Measurements from ENCODE around the gene DUSP1. TPM values are rescaled to one million over a fixed set of nuclear protein-coding genes. Genes with fewer than 3 reads are reported as not detected.

DUSP1 gene
- total RNA-seq, 1 donor from 2014 or later, result 49.9 TPM

DNA sequence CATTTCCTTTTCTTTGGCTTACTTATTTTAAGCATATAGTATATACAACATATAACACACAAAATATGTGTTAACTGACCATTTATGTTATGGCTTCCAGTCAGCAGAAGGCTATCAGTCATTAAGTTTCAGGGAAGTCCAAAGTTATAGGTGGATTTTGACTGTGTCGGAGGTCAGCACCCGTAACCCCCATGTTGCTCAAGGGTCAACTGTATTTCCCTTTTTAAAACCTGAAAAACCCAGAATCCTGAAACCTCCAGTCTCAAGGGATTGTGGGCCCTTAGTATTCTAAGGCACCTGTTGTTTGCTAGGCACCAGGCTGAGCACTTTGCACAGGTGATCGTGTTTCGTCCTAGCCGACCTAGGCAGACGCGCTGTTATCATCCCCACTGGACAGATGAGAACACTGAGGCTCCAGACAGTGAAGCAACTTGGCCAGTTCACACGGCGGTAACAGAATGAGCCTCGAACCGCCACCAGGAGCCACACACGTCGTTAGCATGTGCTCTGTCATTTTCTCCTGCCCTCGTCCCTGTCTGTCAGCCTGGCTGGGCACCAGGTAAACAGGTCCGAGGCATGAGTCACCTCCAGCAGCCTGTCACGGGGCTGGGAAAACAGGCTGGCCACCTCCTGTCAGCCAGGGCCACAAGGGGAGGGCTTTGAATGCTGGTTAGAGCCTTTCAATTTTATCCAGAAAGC, 39.9 kb downstream of the DUSP1 start:
- no peak for DNase-seq (ENCODE audit: low spot score)
- intact Hi-C loops (cut with DNase I), result no loop called here

- intact Hi-C loops (cut with DNase I), result no loop called here
- no peak for DNase-seq (ENCODE audit: low spot score)
Measured at GRCh38 chr5:172730222-172730621, 40.8 kb downstream of the DUSP1 start.

DNA sequence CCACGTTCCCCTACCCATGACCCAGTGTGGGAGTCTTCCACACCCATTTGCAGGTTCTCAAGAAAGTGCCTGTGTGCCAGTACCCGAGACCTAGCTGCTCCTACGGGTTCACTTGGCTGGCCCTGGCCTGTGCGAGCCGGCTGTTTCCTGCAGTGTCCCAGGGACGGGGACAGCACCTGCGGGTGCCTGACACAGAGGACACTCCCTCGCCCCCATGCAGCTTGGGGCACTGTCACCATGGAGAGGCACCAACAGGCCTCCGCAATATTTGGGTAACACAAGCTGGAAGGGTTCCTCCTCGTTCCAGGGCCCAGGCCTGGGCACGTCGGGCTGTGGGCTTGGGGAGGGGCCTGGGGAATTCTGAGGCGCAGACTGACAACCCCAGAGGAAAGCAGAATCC, 41.4 kb downstream of the DUSP1 start:
- intact Hi-C loops (cut with DNase I), result no loop called here
- no peak for DNase-seq (ENCODE audit: low spot score)

DNA sequence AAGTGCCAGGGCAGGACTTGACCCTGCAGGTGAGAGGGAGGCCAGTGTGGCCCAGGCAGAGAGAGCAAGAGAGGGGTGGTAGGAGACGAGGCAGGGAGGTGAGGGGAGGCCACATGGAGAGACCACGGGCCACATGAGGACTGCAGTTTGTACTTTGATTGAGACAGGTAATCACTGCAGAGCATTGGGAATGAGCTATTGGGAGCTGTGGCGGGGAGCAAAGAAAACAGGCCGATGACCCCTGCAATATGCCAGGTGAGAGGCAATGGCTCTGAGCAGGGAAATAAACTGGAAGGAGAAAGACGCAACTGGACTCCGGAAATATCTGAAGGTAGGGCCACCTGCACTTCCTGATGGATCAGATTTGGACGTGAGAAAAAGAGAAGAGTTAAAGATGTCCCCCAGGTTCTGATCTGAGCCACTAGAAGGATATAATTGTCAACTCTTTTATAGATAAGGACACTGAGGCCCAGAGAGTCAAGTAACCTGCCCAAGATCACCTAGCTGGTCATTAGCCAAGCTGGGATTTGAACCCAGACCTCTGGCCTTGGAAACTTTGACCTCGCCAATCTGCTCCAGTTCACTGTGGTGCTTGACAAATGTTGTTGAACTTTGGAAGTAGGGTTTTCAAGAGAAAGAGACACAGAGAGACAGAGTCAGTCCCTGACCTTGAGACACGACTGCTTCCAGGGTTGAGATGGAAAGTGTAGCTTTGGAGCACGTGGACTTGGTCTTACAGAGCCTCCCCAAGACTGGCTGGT, 42.3 kb downstream of the DUSP1 start:
- no peak for DNase-seq (ENCODE audit: low spot score)
- intact Hi-C loops (cut with DNase I), result no loop called here

DNA sequence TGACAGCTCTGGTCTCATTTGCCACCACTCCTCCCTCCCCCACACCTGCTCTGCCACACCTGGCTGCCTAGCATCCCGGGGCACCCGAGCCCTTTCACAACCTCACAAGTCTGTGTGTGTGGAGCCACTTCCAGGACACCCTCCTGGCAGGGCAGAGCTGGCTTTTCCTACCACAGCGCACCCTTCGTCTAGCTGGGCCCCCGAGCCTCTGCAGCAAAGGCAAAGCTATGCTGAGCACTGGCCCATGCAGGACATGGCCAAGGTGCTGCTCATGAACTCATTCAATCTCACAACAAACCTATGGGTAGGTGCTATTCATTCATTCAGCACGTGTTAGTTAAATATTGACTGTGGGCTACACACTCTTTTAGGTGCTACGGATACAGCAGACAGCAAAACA, 43.4 kb downstream of the DUSP1 start:
- intact Hi-C loops (cut with DNase I), result no loop called here
- DNase-seq (ENCODE audit: low spot score), result no peak

GRCh38 chr5:172726966-172727365, 44.0 kb downstream of the DUSP1 start:
- intact Hi-C loops (cut with DNase I), result no loop called here

DNA sequence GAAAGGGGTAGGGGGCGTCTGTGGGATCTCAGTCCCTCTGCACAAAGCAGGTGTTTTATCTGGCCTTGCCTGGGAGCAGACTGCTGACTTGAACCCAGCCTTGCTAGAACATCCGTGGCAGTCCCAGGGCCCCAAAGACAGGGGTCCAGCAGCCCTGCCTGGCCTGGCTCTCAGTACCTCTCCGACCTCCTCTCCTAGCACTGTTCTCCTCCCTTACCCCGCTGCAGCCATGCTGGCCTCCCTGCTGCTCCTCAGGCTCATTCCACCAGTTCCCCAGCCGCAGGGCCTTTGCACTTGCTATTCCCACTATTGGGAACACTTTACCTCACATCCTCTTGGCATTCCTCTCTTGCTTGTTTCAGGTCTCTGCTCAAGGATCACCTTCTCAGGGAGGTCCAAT, 45.2 kb downstream of the DUSP1 start:
- DNase-seq (ENCODE audit: low spot score), result no peak
- intact Hi-C loops (cut with DNase I), result no loop called here

More at GRCh38 chr5:172726966-172727365, 44.0 kb downstream of the DUSP1 start:
- no peak for DNase-seq (ENCODE audit: low spot score)

DNA sequence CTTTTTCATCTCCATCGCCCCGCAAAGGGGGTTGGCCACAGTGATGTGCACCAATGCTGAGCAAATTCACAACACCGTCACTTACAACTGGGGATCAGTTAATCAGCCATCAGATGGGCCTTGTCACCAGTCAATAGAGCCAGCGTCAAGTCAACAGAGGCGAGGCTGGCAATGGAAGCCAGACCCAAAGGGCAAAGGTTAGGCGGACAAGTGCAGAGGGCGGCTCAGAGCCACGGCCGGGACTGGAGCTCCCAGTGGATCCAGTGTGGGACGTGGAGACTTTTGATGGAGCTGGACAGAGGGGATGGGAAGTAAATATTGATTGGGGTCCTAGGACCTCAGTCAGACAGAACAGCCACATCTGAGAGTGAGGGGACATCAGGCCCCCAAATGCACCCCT, 45.7 kb downstream of the DUSP1 start:
- no peak for DNase-seq (ENCODE audit: low spot score)
- intact Hi-C loops (cut with DNase I), result no loop called here

DNA sequence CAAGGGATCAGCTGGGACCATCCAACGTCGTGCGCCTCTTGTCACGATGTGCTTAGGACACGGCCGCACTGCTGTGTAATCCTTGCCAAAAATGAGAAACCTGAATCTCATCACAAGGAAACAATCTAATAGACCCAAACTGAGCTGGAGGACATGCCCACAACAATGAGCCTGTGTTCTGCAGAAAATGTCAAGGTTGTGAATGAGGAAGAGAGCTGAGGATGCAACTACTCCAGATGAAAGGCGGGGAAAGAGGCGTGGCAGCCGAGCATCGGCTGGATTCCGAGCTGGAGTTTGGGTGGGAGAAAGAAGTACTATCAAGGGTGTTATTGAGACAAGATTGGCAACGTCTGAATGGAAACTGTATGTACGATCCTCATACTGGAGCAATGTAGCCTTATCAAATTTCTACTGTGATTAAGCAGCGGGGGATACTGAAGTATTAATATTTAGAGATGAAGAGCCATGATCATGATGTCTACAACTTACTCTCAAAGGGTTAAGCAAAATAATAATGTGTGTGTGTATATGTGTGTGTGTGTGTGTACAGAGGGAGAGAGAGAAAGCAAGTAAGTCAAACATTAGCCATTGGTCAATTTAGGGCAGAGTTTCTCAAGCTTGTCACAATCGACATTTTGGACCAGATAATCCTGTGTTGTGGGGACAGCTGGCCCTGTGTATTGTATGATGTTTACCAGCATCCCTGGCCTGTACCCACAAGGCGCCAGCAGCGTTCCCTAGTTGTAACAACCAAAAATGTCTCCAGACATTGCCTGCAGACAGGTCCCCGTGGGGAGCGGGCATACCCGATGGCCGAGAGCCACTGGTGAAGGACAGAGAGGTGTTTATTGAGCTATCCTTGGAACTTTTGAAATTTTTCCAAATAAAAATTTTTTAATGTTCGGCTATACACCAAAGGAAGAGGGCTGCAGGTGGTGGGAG, 46.5 kb downstream of the DUSP1 start:
- DNase-seq (ENCODE audit: low spot score), result no peak
- intact Hi-C loops (cut with DNase I), result no loop called here

DNA sequence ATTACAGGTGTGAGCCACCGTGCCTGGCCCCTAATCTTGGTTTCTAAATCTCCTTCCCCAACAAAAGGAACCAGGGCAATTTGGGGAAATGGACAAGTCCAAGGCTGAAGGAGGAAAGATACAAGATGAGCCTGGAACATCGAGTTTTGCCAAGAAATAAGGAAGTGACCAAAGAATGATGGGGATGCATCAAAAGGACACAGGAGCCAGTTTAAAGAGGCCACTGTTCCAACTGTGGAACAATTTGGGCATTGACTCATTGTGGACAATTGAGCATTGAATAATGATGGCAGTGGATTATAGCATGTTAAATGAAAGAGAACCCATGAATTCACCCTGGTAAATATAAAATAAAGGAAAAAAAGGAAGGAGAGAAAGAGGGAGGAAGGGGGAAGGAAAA, 47.5 kb downstream of the DUSP1 start:
- intact Hi-C loops (cut with DNase I), result no loop called here

GRCh38 chr5:172722327-172722815, 48.6 kb downstream of the DUSP1 start:
- DNase-seq (ENCODE audit: low spot score), result no peak
- intact Hi-C loops (cut with DNase I), result loop anchor here (1.0 kb wide), 1 partner anchor 26 kb away; no protein-coding TSS in a partner anchor

More for the DNA sequence above, 47.5 kb downstream of the DUSP1 start:
- no peak for DNase-seq (ENCODE audit: low spot score)

GRCh38 chr5:172721455-172722326, 49.3 kb downstream of the DUSP1 start:
- DNase-seq (ENCODE audit: low spot score), result no peak
- intact Hi-C loops (cut with DNase I), result loop anchor here (1.0 kb wide), 1 partner anchor 27 kb away; no protein-coding TSS in a partner anchor

DNA sequence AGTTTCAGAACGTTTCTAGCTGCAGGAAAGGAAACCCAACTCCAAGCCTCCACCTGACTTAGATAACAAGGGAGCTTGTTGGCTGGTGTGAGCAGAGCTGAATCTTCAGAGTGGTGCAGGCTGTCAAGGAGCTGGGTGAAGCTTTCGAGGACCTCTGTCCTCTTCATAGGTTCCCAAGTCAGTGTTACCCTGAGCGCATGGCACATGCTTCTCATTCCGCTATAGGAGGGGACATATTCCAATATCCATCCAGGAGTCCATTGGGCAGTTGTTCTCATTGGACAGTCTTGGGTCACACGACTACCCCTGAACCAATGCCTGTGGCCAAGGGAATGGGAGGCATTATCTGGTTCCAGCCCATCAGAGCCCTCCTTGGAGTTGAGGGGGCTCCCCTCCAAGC, 50.3 kb downstream of the DUSP1 start:
- no peak for DNase-seq (ENCODE audit: low spot score)
- intact Hi-C loops (cut with DNase I), result no loop called here

DNA sequence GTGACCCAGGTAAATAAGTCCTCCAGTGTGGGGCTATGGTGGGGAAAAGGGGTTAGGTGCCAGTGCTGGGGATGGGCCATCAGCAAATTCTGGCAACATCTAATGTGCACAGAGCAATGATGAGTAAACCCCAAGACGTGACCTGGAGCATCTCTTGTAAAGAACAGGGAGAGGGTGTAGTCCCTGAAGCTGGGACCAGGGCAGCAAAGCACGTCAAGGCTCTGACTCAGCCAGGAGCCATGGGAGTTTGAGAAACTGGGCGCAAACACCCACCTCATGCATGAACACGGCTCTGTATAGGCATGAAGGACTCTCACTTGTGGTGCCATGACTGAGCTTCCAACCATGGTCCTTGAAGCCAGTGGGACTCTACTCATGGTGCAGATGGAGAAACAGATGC, 51.8 kb downstream of the DUSP1 start:
- intact Hi-C loops (cut with DNase I), result loop anchor here (5.0 to 10.0 kb wide), 2 partner anchors 138 to 426 kb away; partner anchors contain the start of gene BNIP1
- no peak for DNase-seq (ENCODE audit: low spot score)

DNA sequence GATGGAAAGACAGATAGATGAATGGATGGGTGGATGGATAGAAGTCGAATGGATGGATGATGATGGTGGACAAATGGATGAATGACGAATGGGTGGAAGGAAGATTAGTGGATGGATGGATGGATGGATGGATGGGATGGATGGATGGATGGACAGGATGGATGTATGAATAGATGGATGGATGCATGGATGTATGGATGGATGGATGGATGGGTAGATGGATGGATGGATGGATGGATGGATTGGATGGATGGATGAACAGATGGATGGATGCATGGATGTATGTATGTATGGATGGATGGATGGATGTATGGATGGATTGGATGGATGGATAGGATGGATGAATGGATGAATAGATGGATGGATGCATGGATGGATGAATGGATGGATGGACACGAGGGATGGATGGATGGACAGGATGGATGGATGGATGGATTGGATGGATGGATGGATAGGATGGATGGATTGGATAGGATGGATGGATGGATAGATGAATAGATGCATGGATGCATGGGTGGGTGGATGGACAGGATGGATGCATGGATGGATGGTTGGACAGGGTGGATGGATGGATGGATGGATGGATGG, 52.4 kb downstream of the DUSP1 start:
- DNase-seq (ENCODE audit: low spot score), result no peak
- intact Hi-C loops (cut with DNase I), result loop anchor here (5.0 to 10.0 kb wide), 2 partner anchors 139 to 426 kb away; partner anchors contain the start of gene BNIP1
